Left forelimb (tissue), 1 donor: ENCODE measurements around the gene SIN3B.

ENCODE experiments used
- DNase-seq: peaks from one replicate; pipeline ENCODE4 v3.0.0-alpha.2; 2018; ENCODE audit warnings: low spot score

SIN3B gene

DNA sequence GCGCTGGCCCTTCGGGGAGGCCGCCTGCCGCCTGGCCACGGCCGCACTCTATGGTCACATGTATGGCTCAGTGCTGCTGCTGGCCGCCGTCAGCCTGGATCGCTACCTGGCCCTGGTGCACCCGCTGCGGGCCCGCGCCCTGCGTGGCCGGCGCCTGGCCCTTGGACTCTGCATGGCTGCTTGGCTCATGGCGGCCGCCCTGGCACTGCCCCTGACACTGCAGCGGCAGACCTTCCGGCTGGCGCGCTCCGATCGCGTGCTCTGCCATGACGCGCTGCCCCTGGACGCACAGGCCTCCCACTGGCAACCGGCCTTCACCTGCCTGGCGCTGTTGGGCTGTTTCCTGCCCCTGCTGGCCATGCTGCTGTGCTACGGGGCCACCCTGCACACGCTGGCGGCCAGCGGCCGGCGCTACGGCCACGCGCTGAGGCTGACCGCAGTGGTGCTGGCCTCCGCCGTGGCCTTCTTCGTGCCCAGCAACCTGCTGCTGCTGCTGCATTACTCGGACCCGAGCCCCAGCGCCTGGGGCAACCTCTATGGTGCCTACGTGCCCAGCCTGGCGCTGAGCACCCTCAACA is 60.8 kb downstream of the SIN3B start:
- no peak for DNase-seq

DNA sequence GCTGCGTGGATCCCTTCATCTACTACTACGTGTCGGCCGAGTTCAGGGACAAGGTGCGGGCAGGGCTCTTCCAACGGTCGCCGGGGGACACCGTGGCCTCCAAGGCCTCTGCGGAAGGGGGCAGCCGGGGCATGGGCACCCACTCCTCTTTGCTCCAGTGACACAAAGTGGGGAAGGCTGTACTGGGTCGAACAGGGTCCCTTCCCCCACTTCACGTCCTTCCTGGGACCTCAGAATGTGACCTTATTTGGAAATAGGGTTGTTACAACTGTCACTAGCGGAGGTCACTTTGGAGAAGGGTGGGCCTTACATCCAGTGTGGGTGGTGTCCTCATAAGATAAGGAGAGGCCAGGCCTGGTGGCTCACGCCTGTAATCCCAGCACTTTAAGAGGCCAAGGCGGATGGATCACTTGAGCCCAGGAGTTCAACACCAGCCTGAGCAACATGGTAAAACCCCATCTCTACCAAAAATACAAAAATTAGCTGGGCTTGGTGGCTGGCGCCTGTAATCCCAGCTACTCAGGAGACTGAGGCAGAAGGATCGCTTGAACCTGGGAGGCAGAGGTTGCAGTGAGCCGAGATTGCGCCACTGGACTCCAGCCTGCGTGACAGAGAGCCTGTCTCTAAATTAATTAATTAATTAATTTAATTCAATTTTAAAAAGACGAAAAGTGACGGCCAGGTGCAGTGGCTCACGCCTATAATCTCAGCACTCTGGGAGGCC is 61.4 kb downstream of the SIN3B start:
- DNase-seq = no peak

DNA sequence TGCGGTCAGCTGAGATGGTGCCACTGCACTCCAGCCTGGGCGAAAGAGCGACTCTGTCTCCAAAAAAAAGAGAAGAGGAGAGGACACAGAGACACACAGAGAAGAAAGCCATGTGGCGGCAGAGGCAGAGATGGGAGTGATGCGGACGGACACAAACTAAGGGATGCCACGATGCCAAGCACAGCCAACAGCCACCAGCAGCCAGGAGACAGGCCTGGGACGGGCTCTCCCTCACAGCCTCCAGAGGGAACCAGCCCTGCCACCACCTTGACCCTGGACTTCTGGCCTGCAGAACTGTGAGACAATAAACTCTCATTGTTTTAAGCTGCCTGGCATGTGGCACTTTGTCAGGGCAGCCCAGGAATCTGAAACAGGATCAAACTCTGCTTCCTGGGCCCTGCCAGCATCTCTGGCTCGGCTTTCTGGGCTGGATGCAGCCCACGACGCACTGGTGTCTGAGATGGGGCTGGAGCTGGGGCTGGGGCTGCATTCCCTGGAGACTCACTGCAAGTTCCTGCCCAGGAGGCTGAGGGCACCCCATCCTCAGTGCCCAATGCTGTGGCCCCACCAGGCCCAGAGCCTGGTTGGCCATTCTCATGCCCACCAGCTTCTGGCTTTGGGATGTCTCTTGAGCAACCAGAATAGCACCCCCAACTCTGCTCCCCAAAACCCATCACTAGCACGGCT is 62.6 kb downstream of the SIN3B start:
- DNase-seq = no peak

DNA sequence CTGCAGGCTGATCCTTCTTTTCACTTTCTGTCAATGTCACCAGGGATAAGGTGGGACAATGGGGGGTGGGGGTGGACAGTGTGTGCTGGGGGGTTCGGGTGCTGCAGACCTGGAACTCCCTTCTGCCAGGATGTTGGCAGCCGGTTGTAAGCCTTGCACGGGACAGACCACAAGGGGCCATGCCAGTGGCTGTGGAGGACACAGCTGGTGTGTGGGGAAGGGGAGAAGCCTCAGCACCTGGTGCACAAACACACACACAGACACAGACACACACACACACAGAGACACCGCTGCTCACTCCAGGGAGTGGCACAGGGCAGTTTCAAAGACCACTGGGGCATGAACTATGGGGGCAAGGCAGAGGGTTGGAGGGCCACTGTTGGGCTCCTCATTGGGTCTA is 63.2 kb downstream of the SIN3B start:
- no peak for DNase-seq

GRCh38 chr19:16892868-16893685 is 63.9 kb downstream of the SIN3B start:
- DNase-seq = no peak

DNA sequence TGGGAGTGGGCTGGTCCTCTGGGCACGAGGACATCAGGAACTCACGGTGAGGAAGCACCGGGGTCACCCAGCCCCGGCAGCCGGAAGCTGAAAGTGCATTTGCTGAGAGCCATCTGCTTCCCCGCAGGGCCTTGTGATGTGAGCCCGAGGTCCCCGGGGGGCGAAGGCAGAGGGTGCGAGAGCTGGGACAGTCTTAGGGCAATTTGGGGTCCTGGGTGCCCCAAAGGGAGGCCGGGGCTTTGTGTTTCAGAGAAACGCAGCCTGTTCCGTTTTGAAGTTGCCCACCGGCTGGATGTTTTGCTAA is 64.4 kb downstream of the SIN3B start:
- DNase-seq = no peak

DNA sequence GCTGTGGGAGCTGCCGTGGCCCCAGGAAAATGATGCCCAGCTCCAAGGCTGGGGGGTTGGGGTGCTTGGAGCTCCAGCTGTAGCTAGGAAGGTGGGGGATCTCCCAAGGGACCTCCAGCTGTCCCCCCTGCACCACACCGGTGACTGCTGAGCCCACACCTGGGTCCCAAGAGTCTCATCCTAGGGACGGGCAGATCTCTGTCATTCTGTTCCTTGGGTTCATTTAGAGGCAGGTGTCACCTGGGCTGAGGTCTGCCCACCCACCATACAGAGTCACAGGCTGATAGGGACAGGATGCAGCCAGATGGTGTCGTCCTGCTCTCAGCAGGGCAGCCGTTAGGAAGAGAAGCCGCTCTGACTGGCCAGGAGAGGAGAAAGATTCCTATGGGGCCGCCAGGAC is 64.9 kb downstream of the SIN3B start:
- DNase-seq = no peak

GRCh38 chr19:16895467-16896145 is 66.4 kb downstream of the SIN3B start:
- no peak for DNase-seq

- no peak for DNase-seq
These were observed 67.2 kb downstream of the SIN3B start for GRCh38 chr19:16896146-16897028.

DNA sequence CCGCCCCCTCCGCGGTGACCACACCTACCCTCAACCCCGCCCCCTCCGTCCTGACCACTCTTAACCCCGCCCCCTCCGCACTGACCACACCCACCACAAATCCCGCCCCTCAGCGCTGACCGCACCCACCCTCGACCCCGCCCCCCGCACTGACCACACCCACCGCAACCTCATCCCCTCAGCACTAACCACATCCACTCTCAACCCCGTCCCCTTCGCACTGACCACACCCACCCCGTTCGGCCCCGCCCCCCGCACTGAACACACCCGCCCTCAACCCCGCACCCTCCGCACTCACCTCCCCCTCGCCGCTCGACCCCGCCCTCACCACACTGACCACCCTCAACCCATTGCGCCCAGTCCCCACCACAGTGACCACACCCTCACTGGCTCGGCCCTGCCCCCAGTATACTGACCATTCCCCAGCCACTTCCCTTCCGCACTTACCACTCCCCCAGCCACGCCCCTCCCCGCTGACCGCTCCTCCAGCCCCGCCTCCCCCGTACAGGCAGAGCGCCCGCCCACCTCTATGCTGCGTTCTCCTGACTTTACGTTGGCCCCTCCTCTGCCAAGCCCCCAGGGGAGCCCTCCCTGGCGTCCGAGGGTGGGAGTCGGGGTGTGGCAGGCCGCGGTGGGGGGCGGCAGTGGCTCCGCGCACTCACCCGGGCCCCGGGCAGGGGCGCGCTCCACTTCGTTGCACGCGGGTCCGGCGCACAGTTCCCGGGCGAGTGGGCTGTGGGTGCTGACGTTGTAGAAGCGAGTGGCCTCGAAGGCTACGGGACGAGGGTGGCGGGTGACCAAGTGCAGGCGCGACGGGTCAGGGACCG is 68.0 kb downstream of the SIN3B start:
- peak; percentile 92 for DNase-seq

DNA sequence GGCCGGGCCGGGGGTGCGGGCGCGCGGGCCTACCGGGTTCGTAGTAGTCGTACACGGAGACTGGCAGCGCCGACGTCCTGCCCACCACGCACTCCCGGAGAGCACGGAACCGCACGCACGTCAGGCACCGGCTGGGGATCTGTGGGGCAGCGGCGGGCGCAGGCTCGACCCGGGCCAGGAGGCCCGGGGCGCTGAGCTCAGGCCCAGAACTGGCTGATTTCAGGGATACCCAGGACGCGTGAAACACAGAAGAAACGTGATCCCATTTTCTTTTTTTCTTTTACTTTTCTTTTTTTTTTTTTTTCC is 68.6 kb downstream of the SIN3B start:
- no peak for DNase-seq

DNA sequence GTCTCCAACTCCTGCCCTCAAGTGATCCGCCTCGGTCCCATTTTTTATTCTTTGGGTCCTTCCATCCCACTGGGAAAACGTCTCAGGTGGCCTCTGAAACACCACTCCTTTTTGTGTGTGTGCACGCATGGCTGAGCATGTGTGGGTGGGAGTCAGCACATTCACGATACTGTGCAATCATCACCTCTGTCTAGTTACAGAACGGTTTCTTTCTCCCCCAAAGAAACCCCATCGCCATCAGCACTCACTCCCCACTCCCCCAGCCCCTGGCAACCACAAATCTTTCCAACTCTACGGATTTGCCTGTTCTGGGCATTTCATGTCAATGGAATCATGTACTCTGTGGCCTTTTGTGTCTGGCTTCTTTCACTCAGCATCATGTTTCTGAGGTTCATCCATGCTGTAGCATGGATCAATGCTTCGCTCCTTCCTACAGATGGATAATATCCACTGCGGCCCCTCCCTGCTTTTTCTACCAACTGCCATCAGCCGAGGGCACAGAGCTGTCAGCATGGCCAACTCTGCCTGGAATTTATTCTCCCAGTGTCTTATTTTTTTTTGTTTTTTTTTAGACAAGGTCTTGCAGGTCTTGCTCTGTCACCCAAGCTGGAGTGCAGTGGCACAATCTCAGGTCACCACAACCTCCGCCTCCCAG is 69.3 kb downstream of the SIN3B start:
- no peak for DNase-seq

DNA sequence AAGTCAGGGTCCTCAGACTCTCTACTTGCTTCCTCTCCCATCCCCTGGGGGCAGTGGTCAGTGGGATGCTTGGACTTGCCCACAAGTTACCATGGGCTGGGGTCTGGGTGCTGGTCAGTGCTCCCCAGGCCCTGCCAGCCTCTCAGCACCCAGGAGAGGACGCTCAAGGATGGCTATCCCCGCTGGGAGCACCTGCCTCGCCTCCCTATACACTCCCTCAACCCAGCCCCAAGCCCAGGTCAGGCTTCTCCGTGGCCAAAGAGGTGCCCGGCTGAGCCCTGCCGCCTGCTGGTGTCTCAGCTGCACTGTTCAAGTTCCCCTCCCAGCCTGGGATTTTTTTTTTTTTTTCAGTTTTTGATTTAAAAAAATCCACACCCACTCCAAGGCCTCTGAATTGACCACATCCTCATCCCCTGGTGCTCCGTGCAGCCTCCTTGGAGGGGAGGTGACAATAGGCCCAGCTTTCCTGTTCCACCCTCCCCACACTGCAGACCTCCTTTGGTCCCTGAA is 70.4 kb downstream of the SIN3B start:
- no peak for DNase-seq

- DNase-seq = no peak
These were observed 72.4 kb downstream of the SIN3B start for GRCh38 chr19:16901491-16902175.

DNA sequence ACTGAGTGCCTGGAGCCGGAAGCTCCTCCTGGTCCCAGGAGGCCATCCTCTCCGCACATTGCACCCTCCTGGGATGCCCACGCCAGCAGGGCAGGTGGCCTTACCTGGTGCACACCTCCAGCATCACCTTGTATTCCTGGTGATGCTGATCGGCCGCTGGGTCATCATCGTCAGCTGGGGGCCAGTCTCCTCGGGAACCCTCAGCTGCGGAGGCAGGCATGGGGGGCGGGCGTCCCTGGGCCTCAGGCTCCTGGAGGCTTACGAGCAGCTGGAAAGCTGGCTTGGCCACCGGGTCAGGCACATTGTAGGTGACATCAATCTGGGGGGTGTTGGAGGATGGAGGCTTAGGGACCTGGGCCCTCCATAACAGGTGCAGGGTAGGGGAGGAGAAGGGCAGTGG is 73.3 kb downstream of the SIN3B start:
- no peak for DNase-seq

DNA sequence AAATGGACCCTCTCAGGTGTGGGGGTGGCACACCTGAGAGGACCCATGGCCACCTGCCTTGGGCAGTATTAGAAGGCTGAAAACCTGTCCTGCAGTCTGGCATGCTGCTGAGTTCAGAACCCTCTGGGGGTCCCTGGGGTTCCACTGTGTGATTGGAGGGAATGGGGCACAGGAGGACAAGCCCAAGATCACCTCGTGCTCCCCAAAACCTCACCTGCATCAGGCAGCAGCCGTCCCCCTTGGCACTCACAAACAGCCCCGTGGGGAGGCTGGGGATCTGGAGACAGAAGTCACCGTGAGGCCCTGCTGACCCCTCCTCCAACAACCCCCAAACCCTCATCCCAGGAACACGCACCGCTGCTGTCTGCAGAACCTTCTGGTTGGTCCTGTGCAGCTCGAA is 74.1 kb downstream of the SIN3B start:
- DNase-seq = no peak

DNA sequence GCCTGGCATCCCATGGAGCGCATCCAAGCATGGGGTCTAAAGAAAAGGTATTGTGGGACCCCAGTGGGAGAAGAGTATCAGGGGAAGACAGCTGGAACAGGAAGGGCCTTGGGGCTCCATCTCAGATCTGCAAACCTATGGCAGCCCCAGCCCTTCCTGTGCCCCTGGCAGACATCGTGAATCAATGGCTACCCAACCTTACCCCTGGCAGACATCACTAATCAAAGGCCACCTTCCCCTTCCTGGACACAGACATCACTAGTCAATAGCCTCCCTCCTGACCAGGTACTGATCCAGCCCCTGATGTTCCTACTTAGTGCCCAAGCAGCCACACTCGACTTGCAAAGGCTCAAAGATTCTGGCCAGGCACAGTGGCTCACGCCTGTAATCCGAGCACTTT is 75.4 kb downstream of the SIN3B start:
- no peak for DNase-seq

DNA sequence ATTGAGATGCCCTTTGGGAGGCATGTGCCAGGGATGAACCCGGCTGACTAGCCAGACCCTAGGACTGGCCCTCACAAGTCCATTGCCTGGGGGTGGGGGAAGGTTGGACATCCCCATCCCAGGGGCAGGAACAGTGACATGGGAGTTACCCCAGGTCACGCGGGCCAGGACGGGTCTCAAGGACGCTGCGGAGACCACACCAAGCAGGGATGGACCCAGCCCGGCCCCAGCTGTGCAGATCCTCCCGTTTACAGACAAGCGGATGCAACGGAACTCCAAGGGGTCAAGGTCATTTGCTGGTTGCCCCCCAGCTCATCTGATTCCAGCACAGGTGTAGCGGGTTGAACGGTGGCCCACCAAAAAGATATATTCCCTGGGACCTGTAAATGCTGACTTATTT is 79.6 kb downstream of the SIN3B start:
- DNase-seq = no peak

DNA sequence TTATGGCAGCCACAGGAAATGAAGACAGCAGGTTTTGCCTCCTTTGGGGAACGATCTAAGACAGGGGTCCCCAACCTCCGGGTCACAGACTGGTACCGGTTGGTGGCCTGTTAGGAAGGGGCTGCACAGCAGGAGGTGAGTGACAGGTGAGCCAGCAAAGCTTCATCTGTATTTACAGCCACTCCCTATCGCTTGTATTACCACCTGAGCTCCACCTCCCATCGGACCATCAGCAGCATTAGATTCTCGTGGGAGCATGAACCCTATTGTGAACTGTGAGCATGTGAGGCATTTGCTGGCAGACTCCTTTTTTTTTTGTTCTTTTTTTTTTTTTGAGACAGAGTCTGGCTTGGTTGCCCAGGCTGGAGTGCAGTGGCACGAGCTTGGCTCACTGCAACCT is 81.8 kb downstream of the SIN3B start:
- DNase-seq = no peak
